Heart left ventricle (tissue), 16 donors: ENCODE results near the gene FAM217B. TPM values are rescaled to one million over a fixed set of nuclear protein-coding genes. Genes with fewer than 3 reads are reported as not detected.

Experiments
- ATAC-seq, 4 donors: fragments of 200-7000 bp; cut with Tn5 transposase; one replicate each; pipeline ENCODE4 v1.9.1; 2020 to 2022; ENCODE audit warnings: moderate library complexity in 4 of 4, mild to moderate bottlenecking in 3 of 4, moderate number of reproducible peaks in 1 of 4
- DNase-seq, 5 donors: peaks; one replicate each; pipeline ENCODE4 v3.0.0-alpha.2; 2020
- H3K27ac ChIP-seq, 12 donors: fragments of 200-600 bp; sonication (generic) in 4 of 12; one replicate each; pipeline versions ENCODE4 v1.5.0 to v1.8.0; 2016 to 2022; ENCODE audit warnings: mild to moderate bottlenecking in 2 of 12
- H3K27me3 ChIP-seq, 9 donors: fragments of 200-600 bp; sonication (generic) in 2 of 9; one replicate each; pipeline versions ENCODE4 v1.5.1 to v1.8.0; 2016 to 2022; ENCODE audit warnings: mild to moderate bottlenecking in 3 of 9
- H3K36me3 ChIP-seq, 9 donors: fragments of 200-600 bp; sonication (generic) in 2 of 9; one replicate each; pipeline versions ENCODE4 v1.5.0 to v1.8.0; 2018 to 2022; ENCODE audit warnings: mild to moderate bottlenecking in 2 of 9
- H3K4me1 ChIP-seq, 12 donors: fragments of 200-600 bp; sonication (generic) in 4 of 12; one replicate each; pipeline versions ENCODE4 v1.5.0 to v1.8.0; 2016 to 2022; ENCODE audit warnings: mild to moderate bottlenecking in 3 of 12
- H3K4me3 ChIP-seq, 12 donors: fragments of 200-600 bp; sonication (generic) in 4 of 12; one replicate each; pipeline versions ENCODE4 v1.5.0 to v1.8.0; 2017 to 2022; ENCODE audit warnings: mild to moderate bottlenecking in 9 of 12, moderate library complexity in 4 of 12
- H3K9me3 ChIP-seq, 12 donors: fragments of 200-600 bp; sonication (generic) in 4 of 12; one replicate each; pipeline versions ENCODE4 v1.5.0 to v1.8.0; 2016 to 2022; ENCODE audit warnings: mild to moderate bottlenecking in 1 of 12
- CTCF ChIP-seq, 12 donors: fragments of 200-600 bp; sonication (generic) in 4 of 12; IDR thresholded peaks; one replicate each; pipeline versions ENCODE4 v1.5.0 to v1.8.0; 2018 to 2022; ENCODE audit warnings: antibody characterized with exemption in 12 of 12, mild to moderate bottlenecking in 5 of 12
- POLR2A ChIP-seq, 2 donors: fragments of 450-650 bp; IDR thresholded peaks; one replicate each; pipeline ENCODE4 v1.6.1; 2017; ENCODE audit warnings: antibody characterized with exemption in 2 of 2, mild to moderate bottlenecking in 2 of 2, moderate library complexity in 2 of 2
- WGBS, 4 donors: extraction: QIAGEN DNeasy Blood & Tissue Kit in 2 of 4; methylation state at CpG; one replicate each; pipeline versions ENCODE4 v1.1.5 to v1.1.7; 2013 to 2018; 5-methylcytosine and 5-hydroxymethylcytosine counted together
- intact Hi-C, 10 donors: fragments of 100-400 bp; cut with DNase I; formaldehyde crosslinking; loops; one replicate each; pipeline versions ENCODE4 v1.11.1 to v1.14.2; 2022
- polyA plus RNA-seq, 2 donors: library from polyadenylated mRNA; stranded (reverse); fragments of 200-250 nt; gene quantifications; one replicate each; pipeline ENCODE4 v1.2.3, GENCODE V29; 2013
- total RNA-seq, 9 donors: library from RNA; depleted of rRNA in 2 of 9; stranded (reverse); fragments of >200 nt in 2 of 9; fragmentation: NEBNext Ultra II Directional in 3 of 9; extraction: Animal tissue kit (Norgen Biotek cat#: 25700) in 3 of 9; gene quantifications; one replicate each; pipeline versions ENCODE4 v1.1.0 to v1.2.4, GENCODE V29; 2016 to 2023
- donor health status: ischemic (EF 13 %, LVEDD 7.1; RV severe dilation, severe dysfunction).
- donor health status: healthy with polysubstance abuse.
- donor health status: DM: no; HTN: yes; CAD: no.
- donor health status: DM: no; HTN: no; CAD: no.
- donor health status: ischemic (EF 25% LVEDD 6.9; RV normal size, moderate dysfunction).
- donor health status: ischemic (EF 25% LVEDD 5.7; RV mildly dilated, moderate dysfunction).
- donor health status: healthy.
- donor health status: DM: yes; HTN: yes; CAD: no.
- donor health status: ischemic (EF 35%, LVEDD 5.7; RV mildly dilated, moderate dysfunction).
- donor health status: nonischemic (EF 11% LVEDD 7.7; RV severe dilation, severe dysfunction).
- donor health status: DM: yes; HTN: yes; CAD: no.
- donor health status: PGD.
- donor health status: ischemic (EF 29% LVEDD 5.4; RV normal size, mild dysfunction).
- donor health status: nonischemic (EF 23%, LVEDD 6.1; RV moderate dilation, normal function).

Gene FAM217B
- total and polyA plus RNA-seq, 11 donors, result 5.8 to 38.0 (median 24.7) TPM

GRCh38 chr20:59948212-59948611 is 8.0 kb downstream of the FAM217B start:
- Histone ChIP-seq H3K27ac (peak overlapping the region in 1 of 12 donors; percentile 35), H3K4me3 (no peak overlapping the region), H3K4me1 (peaks cover 0 to 40% (median 19%) of the 10 kb centered on the region in 12 donors), H3K27me3 (no peaks in the 10 kb centered on the region), H3K9me3 (no peaks in the 10 kb centered on the region), H3K36me3 (peaks cover 0 to 69% (median 26%) of the 10 kb centered on the region in 9 donors)
- ATAC-seq, result no peak
- 37 to 57% (median 44%) methylated on average over 1 of the region's 1 CpG for WGBS, 4 donors
- intact Hi-C loops, result loop anchor here in 6 of 10 donors (5.0 to 10.0 kb wide), 4 partner anchors 87 to 107 kb away; no protein-coding TSS in a partner anchor
- no peak for DNase-seq
- TF ChIP-seq CTCF (IDR thresholded peaks at IDR 0.05), result no peak
- TF ChIP-seq POLR2A (IDR thresholded peaks at IDR 0.05), result no peak

- Histone ChIP-seq H3K27ac (peak overlapping the region in 2 of 12 donors; percentile 4 to 35), H3K9me3 (no peaks in the 10 kb centered on the region), H3K4me1 (peaks cover 0 to 40% (median 19%) of the 10 kb centered on the region in 12 donors), H3K4me3 (no peak overlapping the region), H3K36me3 (peaks cover 0 to 60% (median 18%) of the 10 kb centered on the region in 9 donors), H3K27me3 (no peaks in the 10 kb centered on the region)
- no peak for TF ChIP-seq POLR2A (IDR thresholded peaks at IDR 0.05)
- peak; percentile 40 to 78 (median 66) for TF ChIP-seq CTCF (IDR thresholded peaks at IDR 0.05)
- 34 to 43% (median 40%) methylated on average over 7 of the region's 7 CpGs for WGBS, 4 donors
- ATAC-seq (peak in 2 of 4 donors; percentile 28 to 41), DNase-seq (no peak)
- intact Hi-C loops, result loop anchor here in 6 of 10 donors (5.0 to 10.0 kb wide), 4 partner anchors 86 to 106 kb away; no protein-coding TSS in a partner anchor
Measured at GRCh38 chr20:59948828-59949720, 8.9 kb downstream of the FAM217B start.

GRCh38 chr20:59949911-59950310 is 9.7 kb downstream of the FAM217B start:
- intact Hi-C loops, result loop anchor here in 6 of 10 donors (5.0 to 10.0 kb wide), 4 partner anchors 85 to 105 kb away; no protein-coding TSS in a partner anchor

More at GRCh38 chr20:59949911-59950310, 9.7 kb downstream of the FAM217B start:
- Histone ChIP-seq H3K36me3 (peaks cover 0 to 52% (median 9%) of the 10 kb centered on the region in 9 donors), H3K9me3 (no peaks in the 10 kb centered on the region), H3K4me1 (peaks cover 0 to 35% (median 19%) of the 10 kb centered on the region in 12 donors), H3K27me3 (no peaks in the 10 kb centered on the region), H3K4me3 (no peak overlapping the region), H3K27ac (no peak overlapping the region)
- WGBS, 4 donors, result 93 to 96% (median 94%) methylated on average over 6 of the region's 6 CpGs
- ATAC-seq, result peak in 1 of 4 donors; percentile 23
- DNase-seq, result no peak
- TF ChIP-seq POLR2A (IDR thresholded peaks at IDR 0.05) (no peak), CTCF (IDR thresholded peaks at IDR 0.05) (no peak)
